Stimulated activated CD4-positive, alpha-beta T cell treated with anti-CD3 and anti-CD28 coated beads, TNF-alpha, amount 100 ng/mL, for 48 hours (primary cell): Measurements from ENCODE around the gene CAD.

Experiments
- DNase-seq, 3 donors: peaks; one replicate each; pipeline ENCODE4 v3.0.0-alpha.2; 2020; ENCODE audit warnings: low read depth in 3 of 3

Gene CAD

GRCh38 chr2:27198627-27199026 is 18.5 kb upstream of the CAD start:
- DNase-seq = no peak

GRCh38 chr2:27199241-27199640 is 17.9 kb upstream of the CAD start:
- no peak for DNase-seq

- no peak for DNase-seq
Measured at GRCh38 chr2:27201675-27202074, 15.5 kb upstream of the CAD start.

DNA sequence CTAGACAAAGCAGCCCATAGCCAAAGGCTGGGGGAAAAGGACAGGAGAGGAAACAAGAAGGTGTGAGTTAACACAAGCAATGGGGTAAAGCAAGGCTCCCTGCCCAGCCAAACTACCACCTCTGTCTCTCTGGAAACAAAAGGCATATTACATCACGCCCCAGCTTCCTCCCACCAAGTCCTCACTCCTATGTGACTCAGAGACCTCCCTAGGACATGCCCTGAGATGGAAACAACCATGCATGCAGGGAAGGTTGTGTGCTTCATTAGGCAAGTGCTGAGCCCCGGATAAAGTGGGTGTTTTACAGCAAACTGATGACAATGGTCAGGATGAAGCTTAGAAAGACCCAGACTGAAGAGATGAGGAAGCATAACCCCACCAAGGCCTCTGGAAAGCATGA is 14.3 kb upstream of the CAD start:
- no peak for DNase-seq

DNA sequence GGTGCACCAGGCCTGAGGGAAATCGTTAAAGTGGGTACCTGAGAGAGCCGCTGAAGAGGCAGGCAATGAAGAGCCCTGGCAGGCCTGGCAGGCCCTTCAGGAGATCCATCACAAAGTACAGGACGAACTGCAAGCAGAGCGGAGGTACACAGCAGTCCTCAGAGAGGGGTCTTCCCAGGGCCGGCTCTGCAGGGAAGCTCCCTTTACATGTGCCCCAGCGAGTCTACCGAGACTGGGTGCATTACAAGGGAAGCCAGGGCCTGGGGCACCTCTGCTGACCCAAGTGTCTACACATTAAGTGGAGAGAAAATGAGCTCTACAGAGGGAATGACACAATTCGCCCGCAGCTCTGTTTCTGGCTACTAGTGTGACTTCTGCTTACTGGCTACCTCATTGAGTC is 13.4 kb upstream of the CAD start:
- no peak for DNase-seq

DNA sequence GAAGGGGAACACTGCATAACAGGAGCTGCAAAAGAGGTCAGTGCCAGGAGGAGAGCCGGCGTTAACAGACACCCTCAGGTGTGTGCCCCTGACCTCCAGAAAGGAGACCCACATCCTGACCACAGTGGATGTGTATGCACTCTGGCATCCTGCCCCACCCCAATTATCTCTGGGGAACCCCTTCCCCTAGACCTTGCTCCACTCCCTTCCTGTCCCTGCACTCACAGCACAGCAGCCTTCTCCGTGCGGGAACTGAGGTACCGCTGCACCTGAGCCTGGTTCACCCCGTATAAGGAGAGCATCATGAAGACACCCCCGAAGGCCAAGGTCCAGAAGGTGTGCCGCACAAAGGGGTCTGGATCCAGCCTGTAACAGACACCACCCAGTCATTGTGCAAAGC is 12.6 kb upstream of the CAD start:
- DNase-seq = no peak

GRCh38 chr2:27205206-27205605 is 12.0 kb upstream of the CAD start:
- DNase-seq = no peak

- DNase-seq = no peak
Measured at GRCh38 chr2:27206346-27206745, 10.8 kb upstream of the CAD start.

GRCh38 chr2:27208486-27209050 is 8.6 kb upstream of the CAD start:
- DNase-seq = no peak

- DNase-seq = no peak
Measured at GRCh38 chr2:27209621-27210401, 7.4 kb upstream of the CAD start.

GRCh38 chr2:27211241-27211942 is 5.8 kb upstream of the CAD start:
- DNase-seq = peak in 1 of 3 donors; percentile 4

DNA sequence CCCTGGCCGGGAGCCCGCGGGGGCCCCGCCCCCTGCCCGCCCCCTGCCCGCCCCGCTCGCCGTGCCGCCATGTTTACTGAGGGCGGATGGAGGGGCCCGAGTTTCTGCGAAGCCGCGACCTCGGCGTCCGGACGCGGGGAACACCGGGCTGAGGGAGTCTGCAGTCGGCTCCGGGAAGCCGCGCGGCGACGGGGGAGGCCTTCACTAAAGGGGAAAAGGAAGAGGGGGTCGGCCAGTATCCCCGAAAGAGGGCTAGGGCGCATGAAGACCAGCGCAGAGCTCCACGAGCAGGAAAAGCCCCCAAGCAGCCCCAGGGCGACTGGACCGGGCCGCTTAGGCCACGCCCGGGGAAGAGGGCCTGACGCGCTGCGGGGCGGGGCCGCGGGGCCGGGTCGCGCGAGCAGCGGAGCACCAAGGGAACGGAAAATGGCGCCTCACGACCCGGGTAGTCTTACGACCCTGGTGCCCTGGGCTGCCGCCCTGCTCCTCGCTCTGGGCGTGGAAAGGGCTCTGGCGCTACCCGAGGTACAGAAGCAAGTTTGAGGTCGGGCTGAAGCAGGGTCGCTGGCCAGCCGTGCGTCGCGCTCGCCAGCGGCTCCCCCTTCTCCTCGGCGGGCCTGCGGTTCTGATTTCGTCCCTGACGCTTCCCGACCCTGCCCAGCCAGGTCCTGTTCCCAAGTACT is 5.1 kb upstream of the CAD start, which contains the start of the genes ATRAID and SLC5A6:
TSS of gene ATRAID (plus strand) at position 99 of the 683 bp plus-strand sequence. CDS start at position 427, 328 bp downstream.
TSS of gene SLC5A6 (minus strand) at position 326 of the 683 bp plus-strand sequence. CDS start 4,618 bp downstream, outside the sequence.
- DNase-seq = peak; percentile 76 to 86 (median 77)

DNA sequence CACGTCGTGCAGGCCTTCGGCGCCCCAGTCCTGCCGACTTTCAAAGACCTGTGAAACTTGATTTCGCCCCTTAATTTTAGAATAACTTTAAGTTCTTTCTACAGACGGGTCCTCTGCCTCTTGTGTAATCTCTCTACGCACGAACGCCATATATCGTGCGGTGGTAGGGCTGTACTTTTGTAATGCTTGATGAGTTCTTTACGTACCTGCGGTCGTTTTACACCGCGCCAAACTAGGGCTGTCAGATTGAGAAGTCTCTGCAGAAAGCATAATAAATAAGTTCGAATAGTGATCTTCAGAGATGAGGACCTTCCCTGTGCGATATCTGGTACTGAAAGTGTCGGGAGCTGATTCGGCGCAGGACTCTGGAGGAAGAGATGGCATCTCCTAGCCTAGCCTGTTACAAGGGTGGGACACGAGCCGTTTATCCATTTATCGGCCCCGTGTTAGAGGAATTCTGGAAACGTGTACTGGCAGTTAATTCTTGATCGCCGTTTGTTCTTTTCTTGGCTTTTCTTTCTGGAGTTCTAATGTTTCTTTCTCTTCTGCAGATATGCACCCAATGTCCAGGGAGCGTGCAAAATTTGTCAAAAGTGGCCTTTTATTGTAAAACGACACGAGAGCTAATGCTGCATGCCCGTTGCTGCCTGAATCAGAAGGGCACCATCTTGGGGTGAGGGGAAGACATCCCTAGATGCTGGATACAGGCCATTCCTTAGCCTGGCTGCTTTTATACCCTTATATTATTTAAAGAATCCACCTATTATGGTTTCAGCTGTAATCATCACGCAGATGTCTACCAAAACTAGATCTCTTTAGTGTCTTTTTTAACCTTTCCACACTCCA is 4.3 kb upstream of the CAD start:
- DNase-seq = peak in 2 of 3 donors; percentile 9 to 26

GRCh38 chr2:27214941-27215340 is 2.2 kb upstream of the CAD start:
- no peak for DNase-seq

GRCh38 chr2:27216416-27217137 is 592 bp upstream of the CAD start:
- no peak for DNase-seq

DNA sequence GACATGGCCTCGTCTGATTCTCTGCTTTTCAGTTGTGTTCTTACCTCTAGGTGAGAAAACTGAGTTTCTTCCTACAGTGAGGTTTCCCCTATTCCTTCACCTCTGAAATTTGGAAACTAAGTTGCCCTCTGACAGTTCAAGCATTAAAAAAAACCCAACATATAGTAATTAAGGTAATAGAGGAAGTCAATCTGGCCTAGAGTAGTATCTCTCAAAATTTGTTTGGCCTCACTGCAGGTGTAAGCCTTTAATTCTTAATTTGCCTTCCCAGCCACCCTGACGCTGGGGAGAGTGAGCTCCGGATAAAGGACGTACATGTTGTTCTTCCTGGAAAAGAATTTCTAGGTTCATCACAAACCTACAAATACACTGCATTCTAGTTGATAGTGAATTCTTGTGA is 1.4 kb downstream of the CAD start:
- no peak for DNase-seq

- no peak for DNase-seq
Measured at GRCh38 chr2:27219091-27219490, 1.9 kb downstream of the CAD start.

GRCh38 chr2:27220091-27220490 is 2.9 kb downstream of the CAD start:
- DNase-seq = no peak

- no peak for DNase-seq
Measured at GRCh38 chr2:27221166-27221565, 4.0 kb downstream of the CAD start.

- DNase-seq = no peak
Measured at GRCh38 chr2:27222407-27222806, 5.2 kb downstream of the CAD start.

DNA sequence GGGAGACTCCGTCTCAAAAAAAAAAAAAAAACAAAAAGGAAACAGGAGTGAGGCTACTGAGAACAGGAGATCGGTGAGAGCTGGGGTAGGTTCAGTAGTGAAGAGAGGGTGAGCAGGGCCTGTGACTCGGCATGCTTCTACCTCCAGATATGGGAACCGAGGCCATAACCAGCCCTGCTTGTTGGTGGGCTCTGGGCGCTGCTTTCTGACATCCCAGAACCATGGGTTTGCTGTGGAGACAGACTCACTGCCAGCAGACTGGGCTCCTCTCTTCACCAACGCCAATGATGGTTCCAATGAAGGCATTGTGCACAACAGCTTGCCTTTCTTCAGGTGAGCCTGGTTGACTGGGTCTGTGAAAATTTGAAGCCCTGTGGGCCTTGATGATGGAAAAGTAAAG is 6.2 kb downstream of the CAD start:
- no peak for DNase-seq
